GM12878 (cell line): ENCODE measurements around the gene KREMEN2.

ENCODE experiments used
- CEBPB ChIP-seq, 2 experiments: fragments of 150-350 bp in 1 of 2; IDR thresholded peaks; 2 replicates each; pipeline ENCODE4 v1.6.1; 2012 to 2014; ENCODE audit warnings: low read depth in 2 of 2, low read length in 2 of 2, borderline replicate concordance in 1 of 2, inconsistent platforms in 1 of 2
- MXI1 ChIP-seq: fragments of 150-350 bp; IDR thresholded peaks from 2 replicates; pipeline ENCODE4 v1.6.1; 2011; ENCODE audit warnings: low read depth, mild to moderate bottlenecking, inconsistent platforms, low read length, improper control_type of control experiment
- NFIC ChIP-seq: IDR thresholded peaks from 2 replicates; pipeline ENCODE4 v1.6.1; 2012; ENCODE audit warnings: low read depth, mild to moderate bottlenecking, inconsistent platforms, low read length, moderate library complexity
- PAX5 ChIP-seq: IDR thresholded peaks from 2 replicates; pipeline ENCODE4 v1.6.1; 2011; ENCODE audit warnings: low read depth, low read length, borderline replicate concordance
- POLR2AphosphoS5 ChIP-seq: IDR thresholded peaks from 2 replicates; pipeline ENCODE4 v1.6.1; 2011; ENCODE audit warnings: mild to moderate bottlenecking, low read length, inconsistent platforms
- RAD21 ChIP-seq: IDR thresholded peaks from 2 replicates; pipeline ENCODE4 v1.6.1; 2011; ENCODE audit warnings: mild to moderate bottlenecking, low read depth, low read length, moderate library complexity; ENCODE audit not compliant: insufficient read depth
- RFX5 ChIP-seq: IDR thresholded peaks from 2 replicates; pipeline ENCODE4 v1.6.1; 2011; ENCODE audit warnings: low read depth, low read length, improper control_type of control experiment
- TF ChIP-seq, protein P1 (sequence below): IDR thresholded peaks from 2 replicates; pipeline ENCODE4 v1.6.1; 2011; ENCODE audit warnings: mild to moderate bottlenecking, low read depth, low read length, moderate library complexity; ENCODE audit not compliant: insufficient replicate concordance
- TF ChIP-seq, protein P2 (sequence below), 3 experiments: IDR thresholded peaks in 2 of 3; conservative IDR thresholded peaks in 1 of 3; 2 replicates each; pipeline ENCODE4 v1.5.1; 2011; ENCODE audit warnings: low read depth in 3 of 3, low read length in 3 of 3, mild to moderate bottlenecking in 3 of 3, control low read depth in 2 of 3, moderate library complexity in 2 of 3, inconsistent platforms in 1 of 3, mixed read lengths in 1 of 3; ENCODE audit not compliant: control insufficient read depth in 2 of 3, insufficient read depth in 1 of 3; ENCODE audit errors: extremely low read depth in 1 of 3
- TF ChIP-seq, protein P3 (sequence below): fragments of 450-650 bp; IDR thresholded peaks from 2 replicates; pipeline ENCODE4 v1.6.1; 2016; ENCODE audit warnings: mild to moderate bottlenecking, moderate library complexity, borderline replicate concordance
- TF ChIP-seq, protein P4 (sequence below): IDR thresholded peaks from 2 replicates; pipeline ENCODE4 v1.6.1; 2011; ENCODE audit warnings: borderline replicate concordance, low read depth, mild to moderate bottlenecking, moderate library complexity, low read length; ENCODE audit not compliant: insufficient read depth, poor library complexity, severe bottlenecking

DNA sequence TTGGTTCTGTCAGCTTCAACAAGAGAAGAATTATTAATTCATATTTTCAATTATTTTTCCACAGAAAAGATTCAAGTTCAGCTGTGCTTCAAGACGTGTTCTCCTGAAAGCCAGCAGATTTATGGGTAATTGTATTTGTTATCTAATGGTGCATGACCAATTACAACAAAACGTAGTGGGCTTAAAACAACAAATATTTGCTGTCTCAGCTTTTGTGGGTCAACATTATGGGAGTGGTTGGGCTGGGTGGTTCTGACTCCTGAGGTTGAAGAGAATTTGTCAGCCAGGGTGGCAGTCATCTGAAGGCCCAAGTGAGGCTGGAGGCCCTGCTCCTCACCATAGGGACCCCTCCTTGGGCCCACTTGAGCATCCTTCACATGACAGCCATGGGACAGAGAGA is 24.1 kb upstream of the KREMEN2 start:
- TF ChIP-seq, protein P1, sequence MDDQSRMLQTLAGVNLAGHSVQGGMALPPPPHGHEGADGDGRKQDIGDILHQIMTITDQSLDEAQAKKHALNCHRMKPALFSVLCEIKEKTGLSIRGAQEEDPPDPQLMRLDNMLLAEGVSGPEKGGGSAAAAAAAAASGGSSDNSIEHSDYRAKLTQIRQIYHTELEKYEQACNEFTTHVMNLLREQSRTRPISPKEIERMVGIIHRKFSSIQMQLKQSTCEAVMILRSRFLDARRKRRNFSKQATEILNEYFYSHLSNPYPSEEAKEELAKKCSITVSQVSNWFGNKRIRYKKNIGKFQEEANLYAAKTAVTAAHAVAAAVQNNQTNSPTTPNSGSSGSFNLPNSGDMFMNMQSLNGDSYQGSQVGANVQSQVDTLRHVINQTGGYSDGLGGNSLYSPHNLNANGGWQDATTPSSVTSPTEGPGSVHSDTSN, result no peak
- TF ChIP-seq NFIC (no peak), RFX5 (no peak), POLR2AphosphoS5 (no peak), MXI1 (no peak), CEBPB (IDR thresholded peaks at IDR 0.05; ENCODE audit: borderline replicate concordance in 1 of 2, low read depth in 2 of 2, low read length in 2 of 2) (no peak), PAX5 (no peak), RAD21 (no peak)
- TF ChIP-seq, protein P2, sequence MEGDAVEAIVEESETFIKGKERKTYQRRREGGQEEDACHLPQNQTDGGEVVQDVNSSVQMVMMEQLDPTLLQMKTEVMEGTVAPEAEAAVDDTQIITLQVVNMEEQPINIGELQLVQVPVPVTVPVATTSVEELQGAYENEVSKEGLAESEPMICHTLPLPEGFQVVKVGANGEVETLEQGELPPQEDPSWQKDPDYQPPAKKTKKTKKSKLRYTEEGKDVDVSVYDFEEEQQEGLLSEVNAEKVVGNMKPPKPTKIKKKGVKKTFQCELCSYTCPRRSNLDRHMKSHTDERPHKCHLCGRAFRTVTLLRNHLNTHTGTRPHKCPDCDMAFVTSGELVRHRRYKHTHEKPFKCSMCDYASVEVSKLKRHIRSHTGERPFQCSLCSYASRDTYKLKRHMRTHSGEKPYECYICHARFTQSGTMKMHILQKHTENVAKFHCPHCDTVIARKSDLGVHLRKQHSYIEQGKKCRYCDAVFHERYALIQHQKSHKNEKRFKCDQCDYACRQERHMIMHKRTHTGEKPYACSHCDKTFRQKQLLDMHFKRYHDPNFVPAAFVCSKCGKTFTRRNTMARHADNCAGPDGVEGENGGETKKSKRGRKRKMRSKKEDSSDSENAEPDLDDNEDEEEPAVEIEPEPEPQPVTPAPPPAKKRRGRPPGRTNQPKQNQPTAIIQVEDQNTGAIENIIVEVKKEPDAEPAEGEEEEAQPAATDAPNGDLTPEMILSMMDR (IDR thresholded peaks at IDR 0.05 in 2 of 3, conservative IDR thresholded peaks at IDR 0.05 in 1 of 3; ENCODE audit: control insufficient read depth in 2 of 3, extremely low read depth in 1 of 3, insufficient read depth in 1 of 3, low read depth in 3 of 3, low read length in 3 of 3), result no peak
- TF ChIP-seq, protein P3, sequence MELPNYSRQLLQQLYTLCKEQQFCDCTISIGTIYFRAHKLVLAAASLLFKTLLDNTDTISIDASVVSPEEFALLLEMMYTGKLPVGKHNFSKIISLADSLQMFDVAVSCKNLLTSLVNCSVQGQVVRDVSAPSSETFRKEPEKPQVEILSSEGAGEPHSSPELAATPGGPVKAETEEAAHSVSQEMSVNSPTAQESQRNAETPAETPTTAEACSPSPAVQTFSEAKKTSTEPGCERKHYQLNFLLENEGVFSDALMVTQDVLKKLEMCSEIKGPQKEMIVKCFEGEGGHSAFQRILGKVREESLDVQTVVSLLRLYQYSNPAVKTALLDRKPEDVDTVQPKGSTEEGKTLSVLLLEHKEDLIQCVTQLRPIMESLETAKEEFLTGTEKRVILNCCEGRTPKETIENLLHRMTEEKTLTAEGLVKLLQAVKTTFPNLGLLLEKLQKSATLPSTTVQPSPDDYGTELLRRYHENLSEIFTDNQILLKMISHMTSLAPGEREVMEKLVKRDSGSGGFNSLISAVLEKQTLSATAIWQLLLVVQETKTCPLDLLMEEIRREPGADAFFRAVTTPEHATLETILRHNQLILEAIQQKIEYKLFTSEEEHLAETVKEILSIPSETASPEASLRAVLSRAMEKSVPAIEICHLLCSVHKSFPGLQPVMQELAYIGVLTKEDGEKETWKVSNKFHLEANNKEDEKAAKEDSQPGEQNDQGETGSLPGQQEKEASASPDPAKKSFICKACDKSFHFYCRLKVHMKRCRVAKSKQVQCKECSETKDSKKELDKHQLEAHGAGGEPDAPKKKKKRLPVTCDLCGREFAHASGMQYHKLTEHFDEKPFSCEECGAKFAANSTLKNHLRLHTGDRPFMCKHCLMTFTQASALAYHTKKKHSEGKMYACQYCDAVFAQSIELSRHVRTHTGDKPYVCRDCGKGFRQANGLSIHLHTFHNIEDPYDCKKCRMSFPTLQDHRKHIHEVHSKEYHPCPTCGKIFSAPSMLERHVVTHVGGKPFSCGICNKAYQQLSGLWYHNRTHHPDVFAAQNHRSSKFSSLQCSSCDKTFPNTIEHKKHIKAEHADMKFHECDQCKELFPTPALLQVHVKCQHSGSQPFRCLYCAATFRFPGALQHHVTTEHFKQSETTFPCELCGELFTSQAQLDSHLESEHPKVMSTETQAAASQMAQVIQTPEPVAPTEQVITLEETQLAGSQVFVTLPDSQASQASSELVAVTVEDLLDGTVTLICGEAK, result no peak
- TF ChIP-seq, protein P4, sequence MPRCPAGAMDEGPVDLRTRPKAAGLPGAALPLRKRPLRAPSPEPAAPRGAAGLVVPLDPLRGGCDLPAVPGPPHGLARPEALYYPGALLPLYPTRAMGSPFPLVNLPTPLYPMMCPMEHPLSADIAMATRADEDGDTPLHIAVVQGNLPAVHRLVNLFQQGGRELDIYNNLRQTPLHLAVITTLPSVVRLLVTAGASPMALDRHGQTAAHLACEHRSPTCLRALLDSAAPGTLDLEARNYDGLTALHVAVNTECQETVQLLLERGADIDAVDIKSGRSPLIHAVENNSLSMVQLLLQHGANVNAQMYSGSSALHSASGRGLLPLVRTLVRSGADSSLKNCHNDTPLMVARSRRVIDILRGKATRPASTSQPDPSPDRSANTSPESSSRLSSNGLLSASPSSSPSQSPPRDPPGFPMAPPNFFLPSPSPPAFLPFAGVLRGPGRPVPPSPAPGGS, result no peak
